ENCODE measurements around the gene GBP6. TPM values are rescaled to one million over a fixed set of nuclear protein-coding genes. Genes with fewer than 3 reads are reported as not detected.

Gene GBP6
- total RNA-seq, 1 donor from 2014 or later, result not detected

DNA sequence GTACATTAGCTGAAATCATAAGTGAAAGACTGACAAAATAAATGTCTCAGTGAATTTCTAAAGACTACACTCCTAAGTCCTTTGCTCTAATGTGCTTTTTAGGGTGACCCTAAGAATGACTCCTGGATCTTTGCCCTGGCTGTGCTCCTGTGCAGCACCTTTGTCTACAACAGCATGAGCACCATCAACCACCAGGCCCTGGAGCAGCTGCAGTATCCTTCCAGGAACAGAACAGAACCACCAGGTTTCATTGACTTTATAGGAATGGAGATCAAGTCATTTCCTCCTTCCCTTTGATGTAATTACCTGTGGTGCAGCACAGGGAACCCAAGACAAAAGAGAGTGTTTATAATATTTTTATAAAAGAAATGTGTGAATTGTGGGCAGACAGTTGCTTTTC lies 14.1 kb downstream of the GBP6 start:
- Histone ChIP-seq H3K4me1 (no peaks in the 10 kb centered on the region), H3K27me3 (no peaks in the 10 kb centered on the region), H3K9me3 (no peaks in the 10 kb centered on the region), H3K4me3 (no peak overlapping the region), H3K36me3 (no peaks in the 10 kb centered on the region), H3K27ac (no peak overlapping the region)
- TF ChIP-seq, protein P1, sequence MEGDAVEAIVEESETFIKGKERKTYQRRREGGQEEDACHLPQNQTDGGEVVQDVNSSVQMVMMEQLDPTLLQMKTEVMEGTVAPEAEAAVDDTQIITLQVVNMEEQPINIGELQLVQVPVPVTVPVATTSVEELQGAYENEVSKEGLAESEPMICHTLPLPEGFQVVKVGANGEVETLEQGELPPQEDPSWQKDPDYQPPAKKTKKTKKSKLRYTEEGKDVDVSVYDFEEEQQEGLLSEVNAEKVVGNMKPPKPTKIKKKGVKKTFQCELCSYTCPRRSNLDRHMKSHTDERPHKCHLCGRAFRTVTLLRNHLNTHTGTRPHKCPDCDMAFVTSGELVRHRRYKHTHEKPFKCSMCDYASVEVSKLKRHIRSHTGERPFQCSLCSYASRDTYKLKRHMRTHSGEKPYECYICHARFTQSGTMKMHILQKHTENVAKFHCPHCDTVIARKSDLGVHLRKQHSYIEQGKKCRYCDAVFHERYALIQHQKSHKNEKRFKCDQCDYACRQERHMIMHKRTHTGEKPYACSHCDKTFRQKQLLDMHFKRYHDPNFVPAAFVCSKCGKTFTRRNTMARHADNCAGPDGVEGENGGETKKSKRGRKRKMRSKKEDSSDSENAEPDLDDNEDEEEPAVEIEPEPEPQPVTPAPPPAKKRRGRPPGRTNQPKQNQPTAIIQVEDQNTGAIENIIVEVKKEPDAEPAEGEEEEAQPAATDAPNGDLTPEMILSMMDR (IDR thresholded peaks at IDR 0.05), result no peak
- intact Hi-C loops (cut with DNase I), result no loop called here
- DNase-seq (ENCODE audit: low spot score in 2 of 2), result no peak

DNA sequence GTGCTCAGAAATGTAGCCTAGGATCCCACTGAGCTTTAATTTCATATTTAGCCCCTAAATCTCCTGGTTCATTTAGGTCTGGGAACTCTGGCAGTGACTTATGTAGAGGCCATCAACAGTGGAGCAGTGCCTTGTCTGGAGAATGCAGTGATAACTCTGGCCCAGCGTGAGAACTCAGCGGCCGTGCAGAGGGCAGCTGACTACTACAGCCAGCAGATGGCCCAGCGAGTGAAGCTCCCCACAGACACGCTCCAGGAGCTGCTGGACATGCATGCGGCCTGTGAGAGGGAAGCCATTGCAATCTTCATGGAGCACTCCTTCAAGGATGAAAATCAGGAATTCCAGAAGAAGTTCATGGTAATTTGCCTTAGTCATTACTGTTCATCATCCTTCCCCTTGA lies 17.8 kb downstream of the GBP6 start:
- TF ChIP-seq, protein P1 (IDR thresholded peaks at IDR 0.05), result no peak
- intact Hi-C loops (cut with DNase I), result no loop called here

DNA sequence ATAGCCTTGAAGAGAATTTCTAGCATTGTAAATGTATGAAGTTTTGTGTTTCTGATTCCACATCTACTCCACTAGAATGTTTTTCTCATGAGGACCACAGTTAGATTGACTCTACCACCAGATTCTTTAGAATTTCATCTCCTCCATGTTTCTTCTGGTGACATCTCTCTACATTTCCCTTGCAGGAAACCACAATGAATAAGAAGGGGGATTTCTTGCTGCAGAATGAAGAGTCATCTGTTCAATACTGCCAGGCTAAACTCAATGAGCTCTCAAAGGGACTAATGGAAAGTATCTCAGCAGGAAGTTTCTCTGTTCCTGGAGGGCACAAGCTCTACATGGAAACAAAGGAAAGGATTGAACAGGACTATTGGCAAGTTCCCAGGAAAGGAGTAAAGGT lies 18.6 kb downstream of the GBP6 start:
- Histone ChIP-seq H3K4me1 (no peaks in the 10 kb centered on the region), H3K36me3 (no peaks in the 10 kb centered on the region), H3K4me3 (no peak overlapping the region), H3K9me3 (no peaks in the 10 kb centered on the region), H3K27ac (no peak overlapping the region), H3K27me3 (no peaks in the 10 kb centered on the region)
- DNase-seq (ENCODE audit: low spot score in 2 of 2), result no peak
- TF ChIP-seq, protein P1 (IDR thresholded peaks at IDR 0.05), result no peak
- intact Hi-C loops (cut with DNase I), result no loop called here

More for the DNA sequence above, 17.8 kb downstream of the GBP6 start:
- no peaks in the 10 kb centered on the region for H3K9me3 ChIP-seq
- no peaks in the 10 kb centered on the region for H3K36me3 ChIP-seq
- no peaks in the 10 kb centered on the region for H3K27me3 ChIP-seq
- H3K4me1 ChIP-seq, result no peaks in the 10 kb centered on the region
- DNase-seq (ENCODE audit: low spot score in 2 of 2), result no peak
- no peak overlapping the region for H3K4me3 ChIP-seq
- H3K27ac ChIP-seq, result no peak overlapping the region

DNA sequence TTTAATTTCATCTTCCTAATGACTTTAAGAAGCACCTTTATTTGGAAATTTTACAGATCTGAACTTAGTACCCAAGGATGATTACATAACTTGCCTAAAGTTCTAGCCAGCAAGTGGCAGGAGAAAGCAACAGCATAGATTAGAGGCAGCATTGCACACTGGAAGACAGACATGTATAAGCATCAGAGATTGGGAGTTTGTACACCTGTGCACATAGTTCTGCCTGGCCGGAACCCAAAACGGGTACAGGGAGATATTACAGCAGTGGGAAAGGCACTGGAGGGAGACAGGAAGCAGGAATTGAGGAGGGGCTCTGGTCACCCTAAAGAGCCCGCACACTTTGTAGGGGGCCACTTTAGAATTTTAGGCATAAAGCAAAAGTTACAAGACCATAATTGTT lies 19.3 kb downstream of the GBP6 start:
- TF ChIP-seq, protein P1 (IDR thresholded peaks at IDR 0.05), result no peak
- no peaks in the 10 kb centered on the region for H3K4me1 ChIP-seq
- intact Hi-C loops (cut with DNase I), result no loop called here
- DNase-seq (ENCODE audit: low spot score in 2 of 2), result no peak
- H3K9me3 ChIP-seq, result no peaks in the 10 kb centered on the region
- H3K27ac ChIP-seq, result no peak overlapping the region
- H3K27me3 ChIP-seq, result no peaks in the 10 kb centered on the region
- no peak overlapping the region for H3K4me3 ChIP-seq
- H3K36me3 ChIP-seq, result no peaks in the 10 kb centered on the region

DNA sequence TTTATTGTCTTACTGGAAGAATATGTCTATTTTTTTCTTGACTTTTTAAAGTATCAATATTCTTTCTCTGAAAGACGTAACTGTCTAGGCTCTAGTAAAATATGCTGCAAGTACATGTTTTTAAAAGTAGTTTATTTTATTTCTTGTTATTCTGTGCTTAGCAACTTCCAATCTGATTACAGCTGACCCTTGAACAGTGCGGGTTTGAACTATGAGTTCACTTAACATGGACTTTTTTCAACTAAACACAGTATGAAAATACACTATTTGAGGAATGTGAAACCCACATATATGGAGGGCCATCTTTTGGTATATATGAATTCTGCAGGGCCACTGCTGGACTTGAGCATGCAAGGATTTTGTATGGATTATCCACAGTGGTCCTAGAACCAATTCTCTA lies 26.8 kb downstream of the GBP6 start:
- TF ChIP-seq, protein P1 (IDR thresholded peaks at IDR 0.05), result no peak
- Histone ChIP-seq H3K27me3 (no peaks in the 10 kb centered on the region), H3K4me3 (no peak overlapping the region), H3K9me3 (no peaks in the 10 kb centered on the region), H3K36me3 (no peaks in the 10 kb centered on the region), H3K27ac (no peak overlapping the region), H3K4me1 (no peaks in the 10 kb centered on the region)
- intact Hi-C loops (cut with DNase I), result no loop called here
- no peak for DNase-seq (ENCODE audit: low spot score in 2 of 2)

DNA sequence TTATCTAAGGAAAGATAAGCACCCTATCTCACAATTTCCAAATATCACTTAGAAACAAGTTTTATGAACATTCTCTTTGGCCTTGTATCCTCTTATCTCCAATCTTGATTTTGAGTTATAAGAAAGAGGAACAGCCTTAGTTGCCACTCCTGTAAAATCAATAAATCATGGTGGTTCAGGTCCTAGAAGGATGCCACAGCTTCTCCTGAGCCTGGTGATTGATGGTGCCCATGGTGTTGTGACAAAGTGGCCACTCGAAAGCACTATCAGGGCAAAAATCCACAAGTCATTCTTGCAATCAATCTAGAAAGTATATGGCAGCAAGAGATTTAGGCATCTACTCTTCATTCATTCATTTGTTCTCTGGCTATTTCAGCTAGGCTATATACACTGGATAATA lies 27.8 kb downstream of the GBP6 start:
- no peaks in the 10 kb centered on the region for H3K9me3 ChIP-seq
- TF ChIP-seq, protein P1 (IDR thresholded peaks at IDR 0.05), result no peak

More for the DNA sequence above, 27.8 kb downstream of the GBP6 start:
- Histone ChIP-seq H3K27me3 (no peaks in the 10 kb centered on the region), H3K36me3 (no peaks in the 10 kb centered on the region), H3K27ac (no peak overlapping the region), H3K4me3 (no peak overlapping the region), H3K4me1 (no peaks in the 10 kb centered on the region)
- no peak for DNase-seq (ENCODE audit: low spot score in 2 of 2)
- intact Hi-C loops (cut with DNase I), result no loop called here

All from ascending aorta (tissue), 2 donors.